ENCODE data around the gene SYNE1. TPM values are rescaled to one million over a fixed set of nuclear protein-coding genes. Genes with fewer than 3 reads are reported as not detected.

SYNE1 gene
- total and polyA plus RNA-seq, 2 experiments from 2014 or later, result 17.6 to 59.9 TPM

DNA sequence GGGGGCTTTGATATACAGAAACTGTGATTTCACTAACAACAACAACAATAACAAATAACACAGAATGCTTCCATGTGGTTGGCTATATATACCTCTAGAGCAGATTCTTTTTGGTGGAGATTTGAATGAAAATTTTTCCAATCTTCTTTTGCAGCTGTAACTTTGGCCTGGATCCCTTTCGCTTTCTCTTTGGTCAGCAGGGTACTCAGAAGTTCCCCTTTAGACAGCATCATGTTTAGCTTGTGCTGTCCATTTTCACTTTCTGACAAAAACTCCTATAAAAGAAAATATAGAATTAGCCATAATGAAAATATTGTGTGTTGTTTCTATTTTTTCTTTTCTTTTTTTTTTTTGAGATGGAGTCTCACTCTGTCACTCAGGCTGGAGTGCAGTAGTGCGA lies 264.2 kb downstream of the SYNE1 start:
- no peaks in the 10 kb centered on the region for H3K36me3 ChIP-seq (replicated peaks; ENCODE audit: insufficient read depth, low read depth)
- WGBS (ENCODE audit: low lambda C conversion rate, missing lambda C conversion rate), result 100% methylated on average over 2 of the region's 2 CpGs
- H3K4me3 ChIP-seq, result no peak overlapping the region
- H4K20me1 ChIP-seq (ENCODE audit: insufficient read depth, poor library complexity, severe bottlenecking), result no peaks in the 10 kb centered on the region
- no peaks in the 10 kb centered on the region for H3K4me1 ChIP-seq (ENCODE audit: insufficient read depth)
- DNase-seq (ENCODE audit: low spot score), result no peak
- H3K27me3 ChIP-seq, result no peaks in the 10 kb centered on the region
- H2AFZ ChIP-seq, result no peak overlapping the region
- TF ChIP-seq EZH2phosphoT487 (IDR thresholded peaks at IDR 0.05; ENCODE audit: low read depth, severe bottlenecking, unreplicated experiment), result no peak
- TF ChIP-seq, protein P1, sequence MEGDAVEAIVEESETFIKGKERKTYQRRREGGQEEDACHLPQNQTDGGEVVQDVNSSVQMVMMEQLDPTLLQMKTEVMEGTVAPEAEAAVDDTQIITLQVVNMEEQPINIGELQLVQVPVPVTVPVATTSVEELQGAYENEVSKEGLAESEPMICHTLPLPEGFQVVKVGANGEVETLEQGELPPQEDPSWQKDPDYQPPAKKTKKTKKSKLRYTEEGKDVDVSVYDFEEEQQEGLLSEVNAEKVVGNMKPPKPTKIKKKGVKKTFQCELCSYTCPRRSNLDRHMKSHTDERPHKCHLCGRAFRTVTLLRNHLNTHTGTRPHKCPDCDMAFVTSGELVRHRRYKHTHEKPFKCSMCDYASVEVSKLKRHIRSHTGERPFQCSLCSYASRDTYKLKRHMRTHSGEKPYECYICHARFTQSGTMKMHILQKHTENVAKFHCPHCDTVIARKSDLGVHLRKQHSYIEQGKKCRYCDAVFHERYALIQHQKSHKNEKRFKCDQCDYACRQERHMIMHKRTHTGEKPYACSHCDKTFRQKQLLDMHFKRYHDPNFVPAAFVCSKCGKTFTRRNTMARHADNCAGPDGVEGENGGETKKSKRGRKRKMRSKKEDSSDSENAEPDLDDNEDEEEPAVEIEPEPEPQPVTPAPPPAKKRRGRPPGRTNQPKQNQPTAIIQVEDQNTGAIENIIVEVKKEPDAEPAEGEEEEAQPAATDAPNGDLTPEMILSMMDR (IDR thresholded peaks at IDR 0.05; ENCODE audit: poor library complexity), result no peak
- no peak for TF ChIP-seq EZH2 (IDR thresholded peaks at IDR 0.05; ENCODE audit: borderline replicate concordance)
- H3K4me2 ChIP-seq, result no peak overlapping the region
- no peaks in the 10 kb centered on the region for H3K9me2 ChIP-seq (replicated peaks; ENCODE audit: insufficient read depth)
- H3K27ac ChIP-seq, result no peak overlapping the region
- no peaks in the 10 kb centered on the region for H3K9me3 ChIP-seq (ENCODE audit: low read depth)
- peaks cover 16% of the 10 kb centered on the region for H3K79me2 ChIP-seq

GRCh38 chr6:152371775-152372174 lies 265.4 kb downstream of the SYNE1 start:
- Histone ChIP-seq H3K27ac (no peak overlapping the region), H3K36me3 (replicated peaks; ENCODE audit: insufficient read depth, low read depth) (no peaks in the 10 kb centered on the region), H3K9me3 (ENCODE audit: low read depth) (no peaks in the 10 kb centered on the region), H3K27me3 (no peaks in the 10 kb centered on the region), H2AFZ (no peak overlapping the region), H3K4me3 (no peak overlapping the region), H3K4me1 (ENCODE audit: insufficient read depth) (no peaks in the 10 kb centered on the region), H3K79me2 (peaks cover 7% of the 10 kb centered on the region), H3K4me2 (no peak overlapping the region), H4K20me1 (ENCODE audit: insufficient read depth, poor library complexity, severe bottlenecking) (no peaks in the 10 kb centered on the region), H3K9me2 (replicated peaks; ENCODE audit: insufficient read depth) (no peaks in the 10 kb centered on the region)
- no peak for DNase-seq (ENCODE audit: low spot score)
- TF ChIP-seq EZH2 (IDR thresholded peaks at IDR 0.05; ENCODE audit: borderline replicate concordance) (no peak), EZH2phosphoT487 (IDR thresholded peaks at IDR 0.05; ENCODE audit: low read depth, severe bottlenecking, unreplicated experiment) (no peak)
- TF ChIP-seq, protein P1 (IDR thresholded peaks at IDR 0.05; ENCODE audit: poor library complexity), result no peak

GRCh38 chr6:152368751-152369624 lies 268.2 kb downstream of the SYNE1 start:
- Histone ChIP-seq H3K36me3 (replicated peaks; ENCODE audit: insufficient read depth, low read depth) (no peaks in the 10 kb centered on the region), H3K27me3 (no peaks in the 10 kb centered on the region), H3K9me3 (ENCODE audit: low read depth) (no peaks in the 10 kb centered on the region), H3K4me1 (ENCODE audit: insufficient read depth) (no peaks in the 10 kb centered on the region), H3K27ac (no peak overlapping the region), H3K4me3 (no peak overlapping the region), H3K9me2 (replicated peaks; ENCODE audit: insufficient read depth) (no peaks in the 10 kb centered on the region), H3K4me2 (no peak overlapping the region), H2AFZ (no peak overlapping the region), H3K79me2 (no peaks in the 10 kb centered on the region), H4K20me1 (ENCODE audit: insufficient read depth, poor library complexity, severe bottlenecking) (no peaks in the 10 kb centered on the region)
- 88% methylated on average over 20 of the region's 20 CpGs for WGBS (ENCODE audit: low lambda C conversion rate, missing lambda C conversion rate)
- DNase-seq (ENCODE audit: low spot score), result no peak
- TF ChIP-seq EZH2phosphoT487 (IDR thresholded peaks at IDR 0.05; ENCODE audit: low read depth, severe bottlenecking, unreplicated experiment) (no peak), EZH2 (IDR thresholded peaks at IDR 0.05; ENCODE audit: borderline replicate concordance) (no peak)
- TF ChIP-seq, protein P1 (IDR thresholded peaks at IDR 0.05; ENCODE audit: poor library complexity), result no peak
